ENCODE data around the gene BCKDHB.

DNA sequence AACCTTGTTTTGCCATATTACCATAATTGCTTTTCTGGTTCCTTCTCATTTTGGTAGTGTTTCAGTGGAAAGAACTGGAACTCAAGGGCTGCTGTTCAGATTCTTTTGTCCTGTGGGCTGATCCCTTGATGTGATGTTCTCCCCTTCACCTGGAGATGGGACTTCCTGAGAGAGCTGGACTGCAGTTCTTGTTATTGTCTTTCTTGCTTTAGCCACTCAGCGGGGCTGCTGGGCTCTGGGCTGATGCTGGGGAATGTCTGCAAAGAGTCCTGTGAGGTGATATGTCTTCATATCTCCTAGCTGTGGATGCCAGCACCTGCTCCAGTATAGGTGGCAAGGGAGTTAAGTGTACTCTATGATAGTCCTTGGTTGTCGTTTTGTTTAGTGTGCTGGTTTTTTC is 79.0 kb downstream of the BCKDHB start:
- TF ChIP-seq, protein P1, sequence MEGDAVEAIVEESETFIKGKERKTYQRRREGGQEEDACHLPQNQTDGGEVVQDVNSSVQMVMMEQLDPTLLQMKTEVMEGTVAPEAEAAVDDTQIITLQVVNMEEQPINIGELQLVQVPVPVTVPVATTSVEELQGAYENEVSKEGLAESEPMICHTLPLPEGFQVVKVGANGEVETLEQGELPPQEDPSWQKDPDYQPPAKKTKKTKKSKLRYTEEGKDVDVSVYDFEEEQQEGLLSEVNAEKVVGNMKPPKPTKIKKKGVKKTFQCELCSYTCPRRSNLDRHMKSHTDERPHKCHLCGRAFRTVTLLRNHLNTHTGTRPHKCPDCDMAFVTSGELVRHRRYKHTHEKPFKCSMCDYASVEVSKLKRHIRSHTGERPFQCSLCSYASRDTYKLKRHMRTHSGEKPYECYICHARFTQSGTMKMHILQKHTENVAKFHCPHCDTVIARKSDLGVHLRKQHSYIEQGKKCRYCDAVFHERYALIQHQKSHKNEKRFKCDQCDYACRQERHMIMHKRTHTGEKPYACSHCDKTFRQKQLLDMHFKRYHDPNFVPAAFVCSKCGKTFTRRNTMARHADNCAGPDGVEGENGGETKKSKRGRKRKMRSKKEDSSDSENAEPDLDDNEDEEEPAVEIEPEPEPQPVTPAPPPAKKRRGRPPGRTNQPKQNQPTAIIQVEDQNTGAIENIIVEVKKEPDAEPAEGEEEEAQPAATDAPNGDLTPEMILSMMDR (optimal IDR thresholded peaks at IDR 0.05 in 1 of 3, IDR thresholded peaks at IDR 0.05 in 1 of 3, conservative IDR thresholded peaks at IDR 0.05 in 1 of 3; ENCODE audit: extremely low read depth in 1 of 3, insufficient read depth in 2 of 3, low read length in 3 of 3), result no peak
- no peak for TF ChIP-seq EZH2 (IDR thresholded peaks at IDR 0.05; ENCODE audit: low read length)
